Psoas muscle (tissue), 8 donors: ENCODE results near the gene GSTCD. TPM values are rescaled to one million over a fixed set of nuclear protein-coding genes. Genes with fewer than 3 reads are reported as not detected.

Experiments used
- ATAC-seq, 4 donors: fragments of 200-7000 bp; cut with Tn5 transposase; one replicate each; pipeline ENCODE4 v1.9.1; 2020; ENCODE audit warnings: moderate library complexity in 3 of 4, mild to moderate bottlenecking in 2 of 4
- DNase-seq, 2 donors: peaks; one replicate each; pipeline ENCODE4 v3.0.0-alpha.2; 2020
- H3K27ac ChIP-seq: fragments of 200-600 bp; one replicate; pipeline ENCODE4 v1.8.0; 2022
- H3K27me3 ChIP-seq, 3 donors: fragments of 200-600 bp in 1 of 3; one replicate each; pipeline versions ENCODE4 v1.6.1 to v1.8.0; 2013 to 2022; ENCODE audit warnings: low read length in 2 of 3, mild to moderate bottlenecking in 2 of 3, moderate library complexity in 1 of 3; ENCODE audit not compliant: insufficient read depth in 3 of 3
- H3K36me3 ChIP-seq, 2 donors: fragments of 200-600 bp in 1 of 2; one replicate each; pipeline versions ENCODE4 v1.6.1 to v1.8.0; 2013 to 2022; ENCODE audit warnings: low read depth in 1 of 2, mild to moderate bottlenecking in 1 of 2, moderate library complexity in 1 of 2; ENCODE audit not compliant: insufficient read depth in 1 of 2
- H3K4me1 ChIP-seq: fragments of 200-600 bp; one replicate; pipeline ENCODE4 v1.8.0; 2022
- H3K4me3 ChIP-seq: fragments of 200-600 bp; one replicate; pipeline ENCODE4 v1.8.0; 2022; ENCODE audit warnings: mild to moderate bottlenecking
- H3K9me3 ChIP-seq: fragments of 200-600 bp; one replicate; pipeline ENCODE4 v1.8.0; 2022
- CTCF ChIP-seq: fragments of 200-600 bp; IDR thresholded peaks from one replicate; pipeline ENCODE4 v1.8.0; 2022; ENCODE audit warnings: antibody characterized with exemption
- WGBS, 3 donors: extraction: QIAGEN DNeasy Blood & Tissue Kit; methylation state at CpG; one replicate each; pipeline versions ENCODE4 v1.1.6 to v1.1.7; 2013; 5-methylcytosine and 5-hydroxymethylcytosine counted together
- intact Hi-C, 2 donors: fragments of 100-400 bp; cut with DNase I; formaldehyde crosslinking; loops; one replicate each; pipeline versions ENCODE4 v1.11.0 to v1.14.2; 2022
- polyA plus RNA-seq, 3 donors: library from polyadenylated mRNA; stranded (reverse); fragments of 200-250 nt; gene quantifications; one replicate each; pipeline ENCODE4 v1.2.3, GENCODE V29; 2013
- total RNA-seq, 4 donors: library from RNA; stranded (reverse); fragmentation: NEBNext Ultra II Directional in 2 of 4; extraction: Animal tissue kit (Norgen Biotek cat#: 25700) in 2 of 4; gene quantifications; one replicate each; pipeline versions ENCODE4 v1.2.1 to v1.2.4, GENCODE V29; 2021 to 2023
- donor health status: healthy with polysubstance abuse.
- donor health status: DM: no; HTN: no; CAD: no; lungs with moderate emphysema.
- donor health status: Bipolar disorder and iron deficiency.
- donor health status: healthy.
- donor health status: DM: yes; HTN: yes; CAD: no.
- donor health status: DM: no; HTN: no; CAD: no.
- donor health status: DM: no; HTN: no; CAD: no.
- donor health status: DM: yes; HTN: yes; CAD: no.

The GSTCD gene
- total and polyA plus RNA-seq, 7 donors = 0.82 to 6.6 (median 3.5) TPM

GRCh38 chr4:105835177-105835576, 126.6 kb downstream of the GSTCD start:
- no peaks in the 10 kb centered on the region for H3K9me3 ChIP-seq
- WGBS, 3 donors = 60 to 62% (median 61%) methylated on average over 6 of the region's 6 CpGs
- TF ChIP-seq CTCF = no peak
- H3K4me3 ChIP-seq = no peak overlapping the region
- no peaks in the 10 kb centered on the region for H3K36me3 ChIP-seq
- intact Hi-C loops = no loop called here
- ATAC-seq = peak in 2 of 4 donors; percentile 27 to 30
- no peak for DNase-seq
- H3K4me1 ChIP-seq = no peaks in the 10 kb centered on the region
- H3K27me3 ChIP-seq = no peaks in the 10 kb centered on the region
- H3K27ac ChIP-seq = no peak overlapping the region

- Histone ChIP-seq H3K4me3 (no peak overlapping the region), H3K27ac (no peak overlapping the region), H3K9me3 (no peaks in the 10 kb centered on the region), H3K27me3 (no peaks in the 10 kb centered on the region), H3K36me3 (no peaks in the 10 kb centered on the region), H3K4me1 (no peaks in the 10 kb centered on the region)
- ATAC-seq (no peak), DNase-seq (no peak)
- no peak for TF ChIP-seq CTCF
- WGBS, 3 donors = 92 to 96% (median 95%) methylated on average over 3 of the region's 3 CpGs
- intact Hi-C loops = no loop called here
Measured at GRCh38 chr4:105836537-105836936, 128.0 kb downstream of the GSTCD start.

- no peak for TF ChIP-seq CTCF
- WGBS, 3 donors = 96 to 98% (median 97%) methylated on average over 2 of the region's 2 CpGs
- DNase-seq = no peak
Measured at GRCh38 chr4:105837037-105837436, 128.5 kb downstream of the GSTCD start.

GRCh38 chr4:105838082-105838481, 129.5 kb downstream of the GSTCD start:
- no peak for TF ChIP-seq CTCF
- no peak for DNase-seq
- ATAC-seq = no peak
- intact Hi-C loops = no loop called here
- no peak overlapping the region for H3K27ac ChIP-seq
- 62 to 76% (median 73%) methylated on average over 1 of the region's 1 CpG for WGBS, 3 donors
- no peaks in the 10 kb centered on the region for H3K4me1 ChIP-seq
- no peaks in the 10 kb centered on the region for H3K27me3 ChIP-seq
- H3K36me3 ChIP-seq = no peaks in the 10 kb centered on the region
- H3K9me3 ChIP-seq = no peaks in the 10 kb centered on the region
- no peak overlapping the region for H3K4me3 ChIP-seq

More at GRCh38 chr4:105837037-105837436, 128.5 kb downstream of the GSTCD start:
- Histone ChIP-seq H3K27me3 (no peaks in the 10 kb centered on the region), H3K27ac (no peak overlapping the region), H3K36me3 (no peaks in the 10 kb centered on the region), H3K4me1 (no peaks in the 10 kb centered on the region), H3K9me3 (no peaks in the 10 kb centered on the region), H3K4me3 (no peak overlapping the region)
- ATAC-seq = no peak
- intact Hi-C loops = no loop called here

- Histone ChIP-seq H3K9me3 (no peaks in the 10 kb centered on the region), H3K27ac (no peak overlapping the region), H3K4me3 (no peak overlapping the region), H3K36me3 (no peaks in the 10 kb centered on the region), H3K27me3 (no peaks in the 10 kb centered on the region), H3K4me1 (no peaks in the 10 kb centered on the region)
- 73 to 85% (median 75%) methylated on average over 5 of the region's 5 CpGs for WGBS, 3 donors
- intact Hi-C loops = no loop called here
- DNase-seq = no peak
- TF ChIP-seq CTCF = no peak
- ATAC-seq = no peak
Measured at GRCh38 chr4:105840426-105841174, 132.0 kb downstream of the GSTCD start.
